Measurements from ENCODE around the gene SPATA1. TPM values are rescaled to one million over a fixed set of nuclear protein-coding genes. Genes with fewer than 3 reads are reported as not detected.
A peak's percentile ranks its signal among the peaks of the same experiment; 100 is the strongest.

The SPATA1 gene
- total and polyA plus RNA-seq, 8 donors = 0.16 to 1.4 (median 0.94) TPM

DNA sequence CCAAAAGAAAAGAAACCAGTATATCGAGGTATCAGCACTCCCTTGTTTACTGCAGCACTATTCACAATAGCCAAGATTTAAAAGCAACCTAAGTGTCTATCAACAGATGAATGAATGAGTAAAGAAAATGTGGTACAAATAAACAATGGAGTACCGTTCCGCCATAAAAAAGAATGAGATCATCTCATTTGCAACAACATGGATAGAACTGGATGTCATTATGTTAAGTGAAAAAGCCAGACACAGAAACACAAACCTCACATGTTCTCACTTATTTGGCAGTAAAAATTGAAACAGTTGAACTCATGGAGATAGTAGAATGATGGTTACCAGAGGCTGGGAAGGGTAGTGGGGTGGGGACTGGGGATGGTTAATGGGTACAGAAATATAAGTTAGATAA lies 4.5 kb downstream of the SPATA1 start:
- H3K27me3 ChIP-seq = no peaks in the 10 kb centered on the region
- intact Hi-C loops (cut with DNase I) = no loop called here
- DNase-seq = no peak
- H3K4me3 ChIP-seq = no peak overlapping the region
- no peaks in the 10 kb centered on the region for H3K36me3 ChIP-seq
- no peak overlapping the region for H3K27ac ChIP-seq
- FAIRE-seq = no peak
- 93 to 97% methylated on average over 3 of the region's 3 CpGs for WGBS, 2 donors
- ATAC-seq = no peak
- no peaks in the 10 kb centered on the region for H3K9me3 ChIP-seq
- TF ChIP-seq, protein P1, sequence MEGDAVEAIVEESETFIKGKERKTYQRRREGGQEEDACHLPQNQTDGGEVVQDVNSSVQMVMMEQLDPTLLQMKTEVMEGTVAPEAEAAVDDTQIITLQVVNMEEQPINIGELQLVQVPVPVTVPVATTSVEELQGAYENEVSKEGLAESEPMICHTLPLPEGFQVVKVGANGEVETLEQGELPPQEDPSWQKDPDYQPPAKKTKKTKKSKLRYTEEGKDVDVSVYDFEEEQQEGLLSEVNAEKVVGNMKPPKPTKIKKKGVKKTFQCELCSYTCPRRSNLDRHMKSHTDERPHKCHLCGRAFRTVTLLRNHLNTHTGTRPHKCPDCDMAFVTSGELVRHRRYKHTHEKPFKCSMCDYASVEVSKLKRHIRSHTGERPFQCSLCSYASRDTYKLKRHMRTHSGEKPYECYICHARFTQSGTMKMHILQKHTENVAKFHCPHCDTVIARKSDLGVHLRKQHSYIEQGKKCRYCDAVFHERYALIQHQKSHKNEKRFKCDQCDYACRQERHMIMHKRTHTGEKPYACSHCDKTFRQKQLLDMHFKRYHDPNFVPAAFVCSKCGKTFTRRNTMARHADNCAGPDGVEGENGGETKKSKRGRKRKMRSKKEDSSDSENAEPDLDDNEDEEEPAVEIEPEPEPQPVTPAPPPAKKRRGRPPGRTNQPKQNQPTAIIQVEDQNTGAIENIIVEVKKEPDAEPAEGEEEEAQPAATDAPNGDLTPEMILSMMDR (IDR thresholded peaks at IDR 0.05) = no peak
- H3K4me1 ChIP-seq = no peaks in the 10 kb centered on the region

DNA sequence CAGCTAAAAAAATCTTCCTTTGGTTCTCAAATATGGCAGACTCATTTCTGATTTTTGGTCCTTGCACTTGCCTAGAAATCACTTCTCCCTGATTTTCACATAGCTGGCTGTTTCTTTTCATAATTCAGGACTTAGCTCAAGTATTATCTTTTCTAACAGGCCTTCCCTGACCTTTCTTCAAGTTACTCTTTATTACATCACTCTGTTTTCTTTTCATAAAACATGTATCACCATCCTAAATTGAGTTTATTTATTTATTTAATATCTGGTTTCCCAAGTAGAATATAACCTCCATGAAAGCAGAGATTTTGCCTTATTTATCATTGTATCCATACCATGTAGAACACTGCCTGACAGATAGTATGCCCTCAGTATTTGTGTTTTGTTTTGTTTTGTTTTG lies 18.4 kb downstream of the SPATA1 start:
- TF ChIP-seq, protein P1 (IDR thresholded peaks at IDR 0.05) = no peak
- FAIRE-seq = no peak
- intact Hi-C loops (cut with DNase I) = no loop called here

DNA sequence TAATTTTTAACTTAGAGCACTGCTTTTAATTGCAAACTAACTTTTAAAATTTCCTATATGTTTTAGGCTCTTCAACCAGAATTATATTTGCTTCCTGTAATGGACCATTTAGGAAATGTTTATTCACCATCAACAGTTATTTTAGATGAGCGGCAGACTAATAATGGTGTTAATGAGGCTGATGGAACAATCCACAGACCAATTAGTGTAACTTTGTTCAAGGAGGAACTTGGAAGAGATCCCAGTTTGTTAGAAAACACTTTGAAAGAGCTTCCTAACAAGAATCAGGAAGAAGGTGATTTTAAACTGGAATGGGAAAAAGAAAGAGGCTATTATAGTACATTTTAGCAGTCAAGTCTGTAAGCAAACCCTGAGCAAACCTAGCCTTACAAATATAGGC lies 19.6 kb downstream of the SPATA1 start:
- no peak for ATAC-seq
- intact Hi-C loops (cut with DNase I) = no loop called here

More for the DNA sequence above, 18.4 kb downstream of the SPATA1 start:
- Histone ChIP-seq H3K9me3 (no peaks in the 10 kb centered on the region), H3K27me3 (no peaks in the 10 kb centered on the region), H3K4me1 (no peaks in the 10 kb centered on the region), H3K27ac (no peak overlapping the region), H3K4me3 (no peak overlapping the region), H3K36me3 (no peaks in the 10 kb centered on the region)
- ATAC-seq = no peak
- no peak for DNase-seq

DNA sequence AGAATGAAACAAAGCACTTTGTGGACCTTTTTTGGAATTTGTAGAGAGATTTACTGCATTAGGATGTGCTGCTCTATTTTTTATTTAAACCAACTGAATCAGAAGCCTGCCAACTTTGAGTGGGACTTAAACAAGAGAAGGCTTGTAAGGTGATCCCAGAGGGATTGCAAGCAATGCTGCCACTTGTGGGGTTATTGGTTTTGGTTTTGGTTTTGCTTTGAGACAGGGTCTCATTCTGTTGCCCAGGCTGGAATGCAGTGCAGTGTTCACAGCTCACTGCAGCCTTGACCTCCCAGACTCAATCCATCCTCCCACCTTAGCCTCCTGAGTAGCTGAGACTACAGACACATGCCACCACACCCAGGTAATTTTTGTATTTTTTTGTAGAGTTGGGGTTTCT lies 32.4 kb downstream of the SPATA1 start:
- no peaks in the 10 kb centered on the region for H3K36me3 ChIP-seq
- no peak overlapping the region for H3K4me3 ChIP-seq
- H3K27me3 ChIP-seq = no peaks in the 10 kb centered on the region
- H3K9me3 ChIP-seq = no peaks in the 10 kb centered on the region
- DNase-seq (no peak), FAIRE-seq (no peak), ATAC-seq (no peak)
- no peak overlapping the region for H3K27ac ChIP-seq
- TF ChIP-seq, protein P1 (IDR thresholded peaks at IDR 0.05) = no peak
- intact Hi-C loops (cut with DNase I) = no loop called here
- H3K4me1 ChIP-seq = no peaks in the 10 kb centered on the region

More for the DNA sequence above, 19.6 kb downstream of the SPATA1 start:
- FAIRE-seq = peak; percentile 47
- no peak for DNase-seq
- 84 to 98% methylated on average over 1 of the region's 1 CpG for WGBS, 2 donors
- H3K9me3 ChIP-seq = no peaks in the 10 kb centered on the region
- no peaks in the 10 kb centered on the region for H3K4me1 ChIP-seq
- no peak overlapping the region for H3K4me3 ChIP-seq
- TF ChIP-seq, protein P1 (IDR thresholded peaks at IDR 0.05) = no peak
- H3K36me3 ChIP-seq = no peaks in the 10 kb centered on the region
- no peaks in the 10 kb centered on the region for H3K27me3 ChIP-seq
- no peak overlapping the region for H3K27ac ChIP-seq

DNA sequence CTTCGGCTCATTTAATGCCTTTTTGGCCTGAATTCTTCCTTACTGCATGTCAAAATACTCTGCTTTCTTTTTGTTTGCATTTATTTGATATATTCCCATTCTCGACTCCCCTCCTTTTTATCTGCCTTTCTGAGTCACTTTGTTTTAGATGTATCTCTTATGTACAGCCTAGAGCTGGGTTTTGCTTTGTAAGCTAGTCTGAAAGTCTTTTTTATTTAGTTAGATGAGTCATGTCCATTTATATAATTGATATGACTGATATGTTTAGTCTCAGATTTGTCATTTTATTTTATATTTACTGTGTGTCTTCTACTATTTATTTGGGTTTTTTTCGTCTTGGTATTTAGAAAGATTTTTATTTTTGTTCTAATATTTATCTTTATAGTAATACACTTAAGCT lies 33.8 kb downstream of the SPATA1 start:
- no peaks in the 10 kb centered on the region for H3K4me1 ChIP-seq
- no peaks in the 10 kb centered on the region for H3K9me3 ChIP-seq
- no peaks in the 10 kb centered on the region for H3K27me3 ChIP-seq
- WGBS, 2 donors = 84 to 91% methylated on average over 3 of the region's 3 CpGs
- intact Hi-C loops (cut with DNase I) = no loop called here
- no peak overlapping the region for H3K4me3 ChIP-seq
- ATAC-seq = no peak
- no peaks in the 10 kb centered on the region for H3K36me3 ChIP-seq
- TF ChIP-seq, protein P1 (IDR thresholded peaks at IDR 0.05) = no peak
- no peak for DNase-seq
- peak; percentile 23 for FAIRE-seq
- no peak overlapping the region for H3K27ac ChIP-seq
